HepG2 (cell line): ENCODE measurements around the gene MFNG. TPM values are rescaled to one million over a fixed set of nuclear protein-coding genes. Genes with fewer than 3 reads are reported as not detected.

ENCODE experiments used
- ADNP ChIP-seq: sonication (generic); formaldehyde crosslinking; IDR thresholded peaks from 2 replicates; pipeline ENCODE4 v1.4.0; 2020; ENCODE audit warnings: missing genetic modification reagents
- CC2D1A ChIP-seq: sonication (generic); formaldehyde crosslinking; IDR thresholded peaks from 2 replicates; pipeline ENCODE4 v1.8.1; 2023; ENCODE audit warnings: mild to moderate bottlenecking, missing genetic modification reagents
- HDAC1 ChIP-seq: sonication (generic); formaldehyde crosslinking; IDR thresholded peaks from 2 replicates; pipeline ENCODE4 v1.5.1; 2020; ENCODE audit warnings: mild to moderate bottlenecking, missing genetic modification reagents
- HNF4G ChIP-seq, 2 experiments: sonication (generic) in 1 of 2; formaldehyde crosslinking in 1 of 2; IDR thresholded peaks; 2 replicates each; pipeline versions ENCODE4 v1.4.0 to v1.6.1; 2011 to 2020; ENCODE audit warnings: borderline replicate concordance in 2 of 2, low read depth in 2 of 2, mild to moderate bottlenecking in 2 of 2, low read length in 1 of 2, missing genetic modification reagents in 1 of 2, moderate library complexity in 1 of 2
- MEIS1 ChIP-seq: sonication (generic); formaldehyde crosslinking; IDR thresholded peaks from 2 replicates; pipeline ENCODE4 v1.9.0; 2021; ENCODE audit warnings: mild to moderate bottlenecking, missing genetic modification reagents, moderate library complexity, borderline replicate concordance
- MIXL1 ChIP-seq: IDR thresholded peaks from 2 replicates; pipeline ENCODE4 v1.6.1; 2016
- SRSF9 ChIP-seq: fragments of 200-400 bp; formaldehyde crosslinking; IDR thresholded peaks from 2 replicates; pipeline ENCODE4 v1.6.1; 2018; ENCODE audit warnings: borderline replicate concordance, mild to moderate bottlenecking, low read depth, low read length; ENCODE audit not compliant: insufficient read depth, poor library complexity, severe bottlenecking
- TBX2 ChIP-seq: sonication (generic); formaldehyde crosslinking; IDR thresholded peaks from 2 replicates; pipeline ENCODE4 v1.5.0; 2020; ENCODE audit warnings: missing genetic modification reagents, mild to moderate bottlenecking, borderline replicate concordance
- ZBTB7A ChIP-seq: sonication (generic); formaldehyde crosslinking; IDR thresholded peaks from 2 replicates; pipeline ENCODE4 v1.8.0; 2022; ENCODE audit warnings: mild to moderate bottlenecking, missing genetic modification reagents
- ZNF256 ChIP-seq: sonication (generic); formaldehyde crosslinking; conservative IDR thresholded peaks from 2 replicates; pipeline ENCODE4 v1.4.0; 2020; ENCODE audit warnings: missing genetic modification reagents
- ZNF652 ChIP-seq: IDR thresholded peaks from 2 replicates; pipeline ENCODE4 v1.6.1; 2016; ENCODE audit warnings: low read depth, borderline replicate concordance
- ZNF879 ChIP-seq: sonication (generic); formaldehyde crosslinking; IDR thresholded peaks from 2 replicates; pipeline ENCODE4 v1.8.1; 2023; ENCODE audit warnings: missing genetic modification reagents
- polyA plus RNA-seq, 8 experiments: library from polyadenylated mRNA; depleted of rRNA in 3 of 8; stranded (reverse) in 7 of 8; unstranded in 1 of 8; fragments of >200 nt; fragmentation: Illumina TruSeq in 4 of 8; extraction: Trizol in 4 of 8; gene quantifications; 2 replicates each; pipeline versions ENCODE4 v1.2.1 to v1.2.3, GENCODE V29; 2011 to 2016; ENCODE audit warnings: low read depth in 4 of 8, missing spikeins in 1 of 8, mixed read lengths in 1 of 8; ENCODE audit not compliant: insufficient read depth in 1 of 8
- total RNA-seq, 5 experiments: library from RNA; depleted of rRNA; stranded (reverse); fragments of >200 nt; fragmentation: Illumina TruSeq; extraction: Trizol; gene quantifications; 2 replicates each; pipeline ENCODE4 v1.2.3, GENCODE V29; 2016; ENCODE audit warnings: low read depth in 1 of 5
- TF ChIP-seq, protein P1 (sequence below): sonication (generic); formaldehyde crosslinking; IDR thresholded peaks from 2 replicates; pipeline ENCODE4 v1.4.0; 2020; ENCODE audit warnings: missing genetic modification reagents, borderline replicate concordance
- TF ChIP-seq, protein P2 (sequence below): sonication (generic); formaldehyde crosslinking; IDR thresholded peaks from 2 replicates; pipeline ENCODE4 v1.5.1; 2020; ENCODE audit warnings: mild to moderate bottlenecking, missing genetic modification reagents, borderline replicate concordance
- TF ChIP-seq, protein P3 (sequence below): sonication (generic); formaldehyde crosslinking; IDR thresholded peaks from 2 replicates; pipeline ENCODE4 v1.9.0; 2022; ENCODE audit warnings: low read depth, missing genetic modification reagents

Gene MFNG
- total and polyA plus RNA-seq, 2 of the 13 experiments (the other 11 are each of a cell fraction or from before 2014, with no cell fraction given): 1.0 to 11.7 TPM

DNA sequence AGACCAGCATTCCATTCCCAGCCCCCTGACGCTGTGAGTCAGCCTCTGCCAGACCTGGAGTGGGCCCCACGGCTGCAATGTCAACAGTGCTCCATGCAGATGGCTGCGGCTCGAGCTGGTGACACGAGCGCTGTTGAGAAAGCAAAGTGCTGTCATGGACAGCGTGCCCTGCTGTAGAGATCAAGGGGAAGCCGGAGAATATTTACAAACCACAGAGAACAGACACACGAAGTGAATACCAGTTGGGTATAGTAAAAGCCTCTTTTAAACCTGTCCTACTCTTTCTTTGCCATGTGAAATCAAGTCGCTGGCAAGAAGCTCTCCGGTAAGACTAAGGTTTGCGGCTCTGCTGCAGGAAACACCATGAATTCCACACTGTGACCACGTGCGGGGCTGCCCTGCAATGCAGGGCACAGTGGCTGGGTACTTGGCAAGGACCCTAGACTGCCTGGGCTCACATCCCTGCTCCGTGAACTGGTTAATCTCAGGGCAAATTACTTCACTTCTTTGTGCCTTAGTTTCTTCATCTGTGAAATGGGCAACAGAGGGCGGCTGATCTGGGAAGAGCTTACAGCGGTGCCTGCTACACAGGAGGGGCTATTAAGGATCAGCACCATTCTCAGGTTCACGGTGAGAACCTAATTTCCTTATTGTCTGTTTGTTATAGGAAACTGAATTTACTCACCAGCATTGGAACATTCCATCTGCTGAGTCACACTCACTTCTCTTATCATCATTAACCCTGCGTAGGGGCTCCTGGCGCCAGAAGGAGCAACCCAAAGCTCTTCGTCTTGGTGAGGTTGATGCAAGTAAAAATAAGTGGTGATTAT lies 31.1 kb downstream of the MFNG start (continued):
- TF ChIP-seq HNF4G (IDR thresholded peaks at IDR 0.05; ENCODE audit: borderline replicate concordance, low read depth, low read length): no peak
- no peak for TF ChIP-seq HNF4G (CRISPR knock-in tag; IDR thresholded peaks at IDR 0.05; ENCODE audit: borderline replicate concordance, low read depth)
- no peak for TF ChIP-seq SRSF9
- no peak for TF ChIP-seq CC2D1A (CRISPR knock-in tag)
- TF ChIP-seq ZNF652: peak; percentile 78
- TF ChIP-seq TBX2 (CRISPR knock-in tag): peak; percentile 69; the same call in 1 of the 2 replicates
- TF ChIP-seq, protein P1, sequence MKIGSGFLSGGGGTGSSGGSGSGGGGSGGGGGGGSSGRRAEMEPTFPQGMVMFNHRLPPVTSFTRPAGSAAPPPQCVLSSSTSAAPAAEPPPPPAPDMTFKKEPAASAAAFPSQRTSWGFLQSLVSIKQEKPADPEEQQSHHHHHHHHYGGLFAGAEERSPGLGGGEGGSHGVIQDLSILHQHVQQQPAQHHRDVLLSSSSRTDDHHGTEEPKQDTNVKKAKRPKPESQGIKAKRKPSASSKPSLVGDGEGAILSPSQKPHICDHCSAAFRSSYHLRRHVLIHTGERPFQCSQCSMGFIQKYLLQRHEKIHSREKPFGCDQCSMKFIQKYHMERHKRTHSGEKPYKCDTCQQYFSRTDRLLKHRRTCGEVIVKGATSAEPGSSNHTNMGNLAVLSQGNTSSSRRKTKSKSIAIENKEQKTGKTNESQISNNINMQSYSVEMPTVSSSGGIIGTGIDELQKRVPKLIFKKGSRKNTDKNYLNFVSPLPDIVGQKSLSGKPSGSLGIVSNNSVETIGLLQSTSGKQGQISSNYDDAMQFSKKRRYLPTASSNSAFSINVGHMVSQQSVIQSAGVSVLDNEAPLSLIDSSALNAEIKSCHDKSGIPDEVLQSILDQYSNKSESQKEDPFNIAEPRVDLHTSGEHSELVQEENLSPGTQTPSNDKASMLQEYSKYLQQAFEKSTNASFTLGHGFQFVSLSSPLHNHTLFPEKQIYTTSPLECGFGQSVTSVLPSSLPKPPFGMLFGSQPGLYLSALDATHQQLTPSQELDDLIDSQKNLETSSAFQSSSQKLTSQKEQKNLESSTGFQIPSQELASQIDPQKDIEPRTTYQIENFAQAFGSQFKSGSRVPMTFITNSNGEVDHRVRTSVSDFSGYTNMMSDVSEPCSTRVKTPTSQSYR (CRISPR knock-in tag): peak; percentile 27; the same call in 1 of the 2 replicates
- no peak for TF ChIP-seq ZNF879 (CRISPR knock-in tag)
- TF ChIP-seq, protein P2, sequence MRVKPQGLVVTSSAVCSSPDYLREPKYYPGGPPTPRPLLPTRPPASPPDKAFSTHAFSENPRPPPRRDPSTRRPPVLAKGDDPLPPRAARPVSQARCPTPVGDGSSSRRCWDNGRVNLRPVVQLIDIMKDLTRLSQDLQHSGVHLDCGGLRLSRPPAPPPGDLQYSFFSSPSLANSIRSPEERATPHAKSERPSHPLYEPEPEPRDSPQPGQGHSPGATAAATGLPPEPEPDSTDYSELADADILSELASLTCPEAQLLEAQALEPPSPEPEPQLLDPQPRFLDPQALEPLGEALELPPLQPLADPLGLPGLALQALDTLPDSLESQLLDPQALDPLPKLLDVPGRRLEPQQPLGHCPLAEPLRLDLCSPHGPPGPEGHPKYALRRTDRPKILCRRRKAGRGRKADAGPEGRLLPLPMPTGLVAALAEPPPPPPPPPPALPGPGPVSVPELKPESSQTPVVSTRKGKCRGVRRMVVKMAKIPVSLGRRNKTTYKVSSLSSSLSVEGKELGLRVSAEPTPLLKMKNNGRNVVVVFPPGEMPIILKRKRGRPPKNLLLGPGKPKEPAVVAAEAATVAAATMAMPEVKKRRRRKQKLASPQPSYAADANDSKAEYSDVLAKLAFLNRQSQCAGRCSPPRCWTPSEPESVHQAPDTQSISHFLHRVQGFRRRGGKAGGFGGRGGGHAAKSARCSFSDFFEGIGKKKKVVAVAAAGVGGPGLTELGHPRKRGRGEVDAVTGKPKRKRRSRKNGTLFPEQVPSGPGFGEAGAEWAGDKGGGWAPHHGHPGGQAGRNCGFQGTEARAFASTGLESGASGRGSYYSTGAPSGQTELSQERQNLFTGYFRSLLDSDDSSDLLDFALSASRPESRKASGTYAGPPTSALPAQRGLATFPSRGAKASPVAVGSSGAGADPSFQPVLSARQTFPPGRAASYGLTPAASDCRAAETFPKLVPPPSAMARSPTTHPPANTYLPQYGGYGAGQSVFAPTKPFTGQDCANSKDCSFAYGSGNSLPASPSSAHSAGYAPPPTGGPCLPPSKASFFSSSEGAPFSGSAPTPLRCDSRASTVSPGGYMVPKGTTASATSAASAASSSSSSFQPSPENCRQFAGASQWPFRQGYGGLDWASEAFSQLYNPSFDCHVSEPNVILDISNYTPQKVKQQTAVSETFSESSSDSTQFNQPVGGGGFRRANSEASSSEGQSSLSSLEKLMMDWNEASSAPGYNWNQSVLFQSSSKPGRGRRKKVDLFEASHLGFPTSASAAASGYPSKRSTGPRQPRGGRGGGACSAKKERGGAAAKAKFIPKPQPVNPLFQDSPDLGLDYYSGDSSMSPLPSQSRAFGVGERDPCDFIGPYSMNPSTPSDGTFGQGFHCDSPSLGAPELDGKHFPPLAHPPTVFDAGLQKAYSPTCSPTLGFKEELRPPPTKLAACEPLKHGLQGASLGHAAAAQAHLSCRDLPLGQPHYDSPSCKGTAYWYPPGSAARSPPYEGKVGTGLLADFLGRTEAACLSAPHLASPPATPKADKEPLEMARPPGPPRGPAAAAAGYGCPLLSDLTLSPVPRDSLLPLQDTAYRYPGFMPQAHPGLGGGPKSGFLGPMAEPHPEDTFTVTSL: peak; percentile 67; the same call in 1 of the 2 replicates
- TF ChIP-seq HDAC1: peak; percentile 79
- TF ChIP-seq, protein P3, sequence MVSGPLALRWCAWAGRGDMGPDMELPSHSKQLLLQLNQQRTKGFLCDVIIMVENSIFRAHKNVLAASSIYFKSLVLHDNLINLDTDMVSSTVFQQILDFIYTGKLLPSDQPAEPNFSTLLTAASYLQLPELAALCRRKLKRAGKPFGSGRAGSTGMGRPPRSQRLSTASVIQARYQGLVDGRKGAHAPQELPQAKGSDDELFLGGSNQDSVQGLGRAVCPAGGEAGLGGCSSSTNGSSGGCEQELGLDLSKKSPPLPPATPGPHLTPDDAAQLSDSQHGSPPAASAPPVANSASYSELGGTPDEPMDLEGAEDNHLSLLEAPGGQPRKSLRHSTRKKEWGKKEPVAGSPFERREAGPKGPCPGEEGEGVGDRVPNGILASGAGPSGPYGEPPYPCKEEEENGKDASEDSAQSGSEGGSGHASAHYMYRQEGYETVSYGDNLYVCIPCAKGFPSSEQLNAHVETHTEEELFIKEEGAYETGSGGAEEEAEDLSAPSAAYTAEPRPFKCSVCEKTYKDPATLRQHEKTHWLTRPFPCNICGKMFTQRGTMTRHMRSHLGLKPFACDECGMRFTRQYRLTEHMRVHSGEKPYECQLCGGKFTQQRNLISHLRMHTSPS (CRISPR knock-in tag): peak; percentile 75; the same call in 1 of the 2 replicates
- TF ChIP-seq ZBTB7A (CRISPR knock-in tag): 0 out of 2 replicates have a peak, but pooled peaks have one; percentile 41
- TF ChIP-seq MIXL1 (CRISPR knock-in tag): peak; percentile 36; the same call in 1 of the 2 replicates
- no peak for TF ChIP-seq ADNP
- no peak for TF ChIP-seq ZNF256 (CRISPR knock-in tag)
- TF ChIP-seq MEIS1: peak; percentile 73; the same call in 1 of the 2 replicates
